ENCODE results near the gene ISYNA1.

ISYNA1 gene

DNA sequence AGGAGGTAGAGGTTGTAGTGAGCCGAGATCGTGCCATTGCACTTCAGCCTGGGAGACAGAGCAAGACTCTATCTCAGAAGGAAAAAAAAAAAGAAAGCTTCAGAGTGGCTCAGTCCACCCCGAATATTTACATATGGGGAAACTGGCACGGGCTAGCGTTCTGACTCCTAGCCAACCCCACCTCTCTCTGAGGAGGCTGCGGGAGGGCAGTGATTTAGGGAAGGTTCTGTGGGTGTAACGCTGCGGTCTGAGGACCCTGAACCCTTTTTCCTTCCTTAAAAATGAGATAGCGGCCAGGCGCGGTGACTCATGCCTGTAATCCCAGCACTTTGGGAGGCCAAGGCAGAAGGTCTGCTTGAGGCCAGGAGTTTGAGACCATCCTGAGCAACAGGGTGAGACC lies 45.5 kb downstream of the ISYNA1 start:
- DNase-seq (ENCODE audit: low read depth) = no peak

DNA sequence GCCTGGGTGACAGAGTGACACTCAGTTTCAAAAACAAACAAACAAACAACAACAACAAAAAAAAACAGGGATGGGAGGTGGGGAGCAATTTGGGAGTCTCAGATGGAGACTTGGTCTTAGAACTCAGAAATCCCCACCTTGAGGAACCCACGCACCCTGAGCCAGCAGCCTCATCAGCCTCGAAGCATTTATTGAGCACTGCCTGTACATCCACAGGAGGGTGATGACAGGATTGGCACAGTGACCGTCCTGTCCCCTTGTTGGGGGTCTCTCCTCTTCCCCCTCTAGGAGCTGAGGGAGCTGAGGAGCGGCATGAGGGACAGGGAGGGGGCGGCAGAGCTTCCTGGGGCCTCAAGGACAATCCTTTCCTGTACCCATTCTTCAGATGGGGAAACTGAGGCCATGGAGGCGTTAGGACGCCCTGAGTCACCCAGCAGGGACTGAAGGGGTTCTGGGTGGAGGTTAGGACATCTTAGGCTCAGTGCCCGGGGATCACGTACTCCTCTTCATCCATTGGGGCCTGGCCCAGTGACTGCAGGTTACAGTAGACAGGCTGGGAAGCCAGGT lies 46.3 kb downstream of the ISYNA1 start:
- no peak for DNase-seq (ENCODE audit: low read depth)

DNA sequence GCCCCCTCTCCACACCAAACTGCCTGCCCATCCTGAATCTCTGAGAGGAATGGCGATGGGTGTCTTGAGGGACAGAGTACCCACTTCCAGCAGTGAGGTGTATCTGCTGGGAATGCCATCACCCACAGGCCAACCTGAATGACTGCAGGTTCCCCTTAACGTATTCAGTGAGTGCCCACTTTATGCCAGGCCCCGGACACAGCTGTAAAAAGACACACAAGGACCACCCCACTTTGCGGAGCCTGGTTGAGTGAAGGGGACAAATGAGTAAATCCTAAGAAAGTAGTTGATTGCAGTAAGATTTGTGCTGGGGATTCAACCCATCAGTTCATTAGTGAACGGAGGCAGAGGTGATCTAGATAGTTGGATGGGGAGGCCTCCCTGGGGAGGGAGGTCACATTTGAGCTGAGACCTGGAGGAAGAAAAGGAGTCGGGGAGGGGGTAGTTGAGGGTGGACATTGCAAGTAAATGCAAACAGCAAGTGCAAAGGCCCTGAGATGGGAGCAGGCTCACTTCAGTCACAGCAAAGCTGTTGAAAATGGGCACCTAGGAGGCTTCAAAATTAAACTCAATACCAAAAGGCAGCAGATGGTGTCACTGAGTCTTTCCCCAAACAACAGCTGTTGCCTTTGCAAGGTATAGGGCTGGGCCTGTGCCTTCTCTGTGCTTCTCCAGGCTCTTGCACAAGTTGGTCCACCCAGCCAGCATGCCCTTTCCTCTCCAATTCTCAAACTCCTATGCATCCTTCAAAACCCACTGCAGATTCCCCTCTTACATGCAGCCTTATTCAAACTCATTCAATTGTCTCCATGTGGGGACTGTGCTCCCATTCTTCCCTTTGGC lies 47.6 kb downstream of the ISYNA1 start:
- no peak for DNase-seq (ENCODE audit: low read depth)

DNA sequence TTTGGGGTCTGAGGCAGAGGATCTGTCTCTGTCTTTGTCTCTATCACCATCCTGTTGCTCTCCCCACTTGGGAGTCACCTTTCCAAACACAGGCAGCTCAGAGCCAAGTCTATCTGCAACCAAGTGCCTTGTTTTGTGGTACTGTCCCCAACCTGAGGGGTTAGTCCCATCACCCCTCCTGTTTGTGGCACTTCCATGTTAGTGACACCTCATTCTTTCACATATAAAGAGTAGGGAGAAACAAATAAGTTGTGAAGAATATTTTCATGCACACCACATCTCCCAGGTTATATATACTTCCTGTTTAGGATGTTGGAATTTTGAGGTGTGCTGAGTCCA lies 48.2 kb downstream of the ISYNA1 start:
- DNase-seq (ENCODE audit: low read depth) = no peak

DNA sequence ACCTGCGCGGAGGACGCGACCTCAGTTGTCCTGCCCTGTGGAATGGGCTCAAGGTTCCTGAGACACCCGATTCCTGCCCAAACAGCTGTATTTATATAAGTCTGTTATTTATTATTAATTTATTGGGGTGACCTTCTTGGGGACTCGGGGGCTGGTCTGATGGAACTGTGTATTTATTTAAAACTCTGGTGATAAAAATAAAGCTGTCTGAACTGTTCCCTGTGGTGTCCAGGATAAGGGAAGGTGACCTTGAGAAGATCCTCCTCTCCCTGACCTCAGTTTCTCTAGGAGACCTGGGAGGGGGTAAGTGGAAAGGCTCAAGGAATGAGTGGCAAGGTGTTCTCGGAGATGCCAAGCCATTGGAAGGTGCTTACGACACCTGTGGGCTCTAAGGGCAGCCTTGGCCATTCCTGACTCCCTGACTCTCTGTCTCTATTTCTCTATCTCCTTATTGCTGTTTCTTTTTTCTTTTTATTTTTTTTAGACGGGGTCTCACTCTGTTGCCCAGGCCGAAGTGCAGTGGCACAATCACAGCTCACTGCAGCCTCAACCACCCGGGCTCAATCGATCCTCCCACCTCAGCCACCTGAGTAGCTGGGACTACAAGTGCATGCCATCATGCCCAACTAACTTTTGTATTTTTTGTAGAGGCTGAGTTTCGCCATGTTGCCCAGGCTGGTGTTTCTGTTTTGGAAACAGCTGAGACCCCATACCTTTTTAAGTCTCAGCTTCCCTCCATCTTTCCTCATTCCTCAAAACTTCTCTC lies 48.8 kb downstream of the ISYNA1 start:
- DNase-seq (ENCODE audit: low read depth) = no peak

DNA sequence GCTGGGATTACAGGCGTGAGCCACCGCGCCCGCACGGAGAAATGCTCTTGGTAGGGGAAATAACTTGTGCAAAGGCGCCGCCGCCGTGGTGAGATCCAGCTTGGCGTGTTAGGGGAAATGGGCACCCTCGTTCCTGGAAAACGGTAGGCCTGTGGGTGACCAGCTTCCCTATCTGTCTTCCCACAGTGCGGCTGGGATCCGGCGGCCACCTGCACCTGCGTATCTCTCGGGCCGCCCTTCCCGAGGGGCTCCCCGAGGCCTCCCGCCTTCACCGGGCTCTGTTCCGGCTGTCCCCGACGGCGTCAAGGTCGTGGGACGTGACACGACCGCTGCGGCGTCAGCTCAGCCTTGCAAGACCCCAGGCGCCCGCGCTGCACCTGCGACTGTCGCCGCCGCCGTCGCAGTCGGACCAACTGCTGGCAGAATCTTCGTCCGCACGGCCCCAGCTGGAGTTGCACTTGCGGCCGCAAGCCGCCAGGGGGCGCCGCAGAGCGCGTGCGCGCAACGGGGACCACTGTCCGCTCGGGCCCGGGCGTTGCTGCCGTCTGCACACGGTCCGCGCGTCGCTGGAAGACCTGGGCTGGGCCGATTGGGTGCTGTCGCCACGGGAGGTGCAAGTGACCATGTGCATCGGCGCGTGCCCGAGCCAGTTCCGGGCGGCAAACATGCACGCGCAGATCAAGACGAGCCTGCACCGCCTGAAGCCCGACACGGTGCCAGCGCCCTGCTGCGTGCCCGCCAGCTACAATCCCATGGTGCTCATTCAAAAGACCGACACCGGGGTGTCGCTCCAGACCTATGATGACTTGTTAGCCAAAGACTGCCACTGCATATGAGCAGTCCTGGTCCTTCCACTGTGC lies 49.6 kb downstream of the ISYNA1 start:
- DNase-seq (ENCODE audit: low read depth) = peak; percentile 65

DNA sequence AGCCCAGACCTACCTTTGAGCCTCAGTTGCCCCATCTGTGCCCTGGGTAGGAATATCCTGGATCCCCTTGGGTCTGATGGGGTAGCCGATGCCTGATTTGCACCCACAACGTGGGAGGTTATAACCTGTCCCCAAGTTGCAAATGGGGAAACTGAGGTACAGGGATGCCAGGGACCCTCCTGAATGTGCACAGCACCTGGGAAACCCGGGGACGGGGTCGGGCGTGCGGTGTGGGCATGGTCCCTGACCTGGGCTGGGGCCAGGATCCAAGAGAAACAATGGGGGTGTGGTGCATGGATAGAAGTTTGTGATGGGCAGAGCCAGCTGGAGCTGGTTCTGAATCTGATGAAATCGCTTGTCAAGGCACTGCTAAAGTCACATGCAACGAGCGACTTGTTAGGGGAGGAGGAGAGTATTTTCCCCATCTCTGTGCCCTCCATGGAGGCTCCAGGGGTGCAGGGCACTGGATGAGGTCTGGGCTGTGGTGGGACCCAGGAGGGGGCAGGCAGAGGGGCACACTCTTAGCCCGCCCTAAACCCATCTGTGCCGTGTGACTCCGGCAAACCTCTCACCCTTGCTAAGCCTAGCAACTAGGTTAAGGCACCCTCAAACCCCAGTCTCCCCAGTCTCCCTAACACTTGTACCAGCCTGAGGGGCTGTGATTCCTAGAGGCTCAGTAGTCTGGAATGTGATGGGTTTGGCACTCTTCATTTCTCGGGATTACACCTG lies 51.2 kb downstream of the ISYNA1 start:
- no peak for DNase-seq (ENCODE audit: low read depth)

DNA sequence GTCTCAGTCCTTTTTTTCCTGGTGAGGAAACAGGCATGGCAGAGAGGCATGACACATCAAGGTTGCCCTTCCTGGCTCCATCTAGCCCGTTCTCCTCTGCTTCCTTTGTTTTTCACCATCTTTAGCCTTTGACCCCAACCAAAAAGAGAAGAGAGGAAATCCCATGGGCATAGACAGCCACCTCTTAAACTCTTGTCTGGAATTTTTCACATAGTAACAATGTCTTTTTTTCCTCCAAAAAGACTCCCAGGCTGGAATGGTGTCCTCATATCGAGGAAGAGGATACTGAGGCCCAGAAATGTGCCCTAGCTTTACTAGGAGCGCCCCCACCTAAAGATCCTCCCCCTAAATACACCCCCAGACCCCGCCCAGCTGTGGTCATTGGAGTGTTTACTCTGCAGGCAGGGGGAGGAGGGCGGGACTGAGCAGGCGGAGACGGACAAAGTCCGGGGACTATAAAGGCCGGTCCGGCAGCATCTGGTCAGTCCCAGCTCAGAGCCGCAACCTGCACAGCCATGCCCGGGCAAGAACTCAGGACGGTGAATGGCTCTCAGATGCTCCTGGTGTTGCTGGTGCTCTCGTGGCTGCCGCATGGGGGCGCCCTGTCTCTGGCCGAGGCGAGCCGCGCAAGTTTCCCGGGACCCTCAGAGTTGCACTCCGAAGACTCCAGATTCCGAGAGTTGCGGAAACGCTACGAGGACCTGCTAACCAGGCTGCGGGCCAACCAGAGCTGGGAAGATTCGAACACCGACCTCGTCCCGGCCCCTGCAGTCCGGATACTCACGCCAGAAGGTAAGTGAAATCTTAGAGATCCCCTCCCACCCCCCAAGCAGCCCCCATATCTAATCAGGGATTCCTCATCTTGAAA lies 52.0 kb downstream of the ISYNA1 start, which contains the start of gene GDF15:
TSS of gene GDF15 (plus strand) at position 484 of the 868 bp plus-strand sequence. CDS start at position 516, 32 bp downstream.
- no peak for DNase-seq (ENCODE audit: low read depth)

DNA sequence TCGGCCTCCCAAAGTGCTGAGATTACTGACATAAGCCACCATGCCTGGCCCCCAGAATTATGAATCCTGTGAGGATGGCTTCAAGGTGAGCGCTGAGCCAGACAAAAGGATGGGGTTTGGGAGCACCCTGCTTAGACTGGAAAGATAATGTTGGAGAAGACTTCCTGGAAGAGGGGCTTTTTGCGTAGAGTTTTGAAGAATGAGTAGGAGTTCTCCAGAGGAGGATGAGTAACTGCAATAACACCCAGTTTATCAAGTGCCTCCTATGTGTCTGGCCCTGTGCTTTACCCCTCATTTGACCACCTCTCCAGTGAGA lies 52.6 kb downstream of the ISYNA1 start:
- DNase-seq (ENCODE audit: low read depth) = no peak

DNA sequence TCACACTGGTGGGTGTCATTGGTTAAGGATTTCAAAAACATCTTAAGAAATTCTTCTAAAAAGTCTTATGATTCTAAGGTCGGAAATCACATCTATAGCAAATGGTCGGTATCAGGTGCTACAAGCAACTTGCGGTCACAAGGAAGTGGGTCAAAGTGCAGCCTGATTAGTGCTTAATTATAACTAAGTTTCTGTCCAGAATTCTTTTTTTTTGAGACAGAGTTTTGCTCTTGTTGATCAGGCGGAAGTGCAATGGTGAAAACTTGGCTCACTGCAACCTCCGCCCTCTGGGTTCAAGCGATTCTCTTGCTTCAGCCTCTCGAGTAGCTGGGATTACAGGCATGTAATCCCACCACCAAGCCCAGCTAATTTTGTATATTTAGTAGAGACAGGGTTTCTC lies 53.2 kb downstream of the ISYNA1 start:
- DNase-seq (ENCODE audit: low read depth) = no peak
